ENCODE measurements around the gene FNDC7. TPM values are rescaled to one million over a fixed set of nuclear protein-coding genes. Genes with fewer than 3 reads are reported as not detected.

Gene FNDC7
- total and polyA plus RNA-seq, 10 of the 15 experiments (the other 5 are each of a cell fraction or from before 2014, with no cell fraction given), result not detected

GRCh38 chr1:108746382-108747170 lies 33.9 kb downstream of the FNDC7 start, which contains the start of gene STXBP3 (continued):
- 0 out of 2 replicates have a peak, but pooled peaks have one; percentile 77 for TF ChIP-seq GATAD2B (conservative IDR thresholded peaks at IDR 0.05; ENCODE audit: low read depth)
- peak; percentile 93; the same call in 1 of the 2 replicates for TF ChIP-seq SMAD5 (IDR thresholded peaks at IDR 0.05; ENCODE audit: low read depth)
- TF ChIP-seq TAF1 (IDR thresholded peaks at IDR 0.05; ENCODE audit: borderline replicate concordance, low read depth, low read length), result peak; percentile 93
- TF ChIP-seq CUX1 (IDR thresholded peaks at IDR 0.05; ENCODE audit: insufficient replicate concordance, low read depth, low read length), result no peak
- TF ChIP-seq IKZF1 (conservative IDR thresholded peaks at IDR 0.05), result peak; percentile 93
- TF ChIP-seq SUZ12 (IDR thresholded peaks at IDR 0.05; ENCODE audit: unreplicated experiment), result no peak
- TF ChIP-seq, protein P1, sequence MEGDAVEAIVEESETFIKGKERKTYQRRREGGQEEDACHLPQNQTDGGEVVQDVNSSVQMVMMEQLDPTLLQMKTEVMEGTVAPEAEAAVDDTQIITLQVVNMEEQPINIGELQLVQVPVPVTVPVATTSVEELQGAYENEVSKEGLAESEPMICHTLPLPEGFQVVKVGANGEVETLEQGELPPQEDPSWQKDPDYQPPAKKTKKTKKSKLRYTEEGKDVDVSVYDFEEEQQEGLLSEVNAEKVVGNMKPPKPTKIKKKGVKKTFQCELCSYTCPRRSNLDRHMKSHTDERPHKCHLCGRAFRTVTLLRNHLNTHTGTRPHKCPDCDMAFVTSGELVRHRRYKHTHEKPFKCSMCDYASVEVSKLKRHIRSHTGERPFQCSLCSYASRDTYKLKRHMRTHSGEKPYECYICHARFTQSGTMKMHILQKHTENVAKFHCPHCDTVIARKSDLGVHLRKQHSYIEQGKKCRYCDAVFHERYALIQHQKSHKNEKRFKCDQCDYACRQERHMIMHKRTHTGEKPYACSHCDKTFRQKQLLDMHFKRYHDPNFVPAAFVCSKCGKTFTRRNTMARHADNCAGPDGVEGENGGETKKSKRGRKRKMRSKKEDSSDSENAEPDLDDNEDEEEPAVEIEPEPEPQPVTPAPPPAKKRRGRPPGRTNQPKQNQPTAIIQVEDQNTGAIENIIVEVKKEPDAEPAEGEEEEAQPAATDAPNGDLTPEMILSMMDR (IDR thresholded peaks at IDR 0.05 in 2 of 3, conservative IDR thresholded peaks at IDR 0.05 in 1 of 3; ENCODE audit: control insufficient read depth in 2 of 3, extremely low read depth in 1 of 3, insufficient read depth in 1 of 3, low read depth in 3 of 3, low read length in 3 of 3), result peak; percentile 91 to 98 (median 96)
- no peak for TF ChIP-seq BCL11A (IDR thresholded peaks at IDR 0.05; ENCODE audit: low read depth, low read length)
- TF ChIP-seq IRF5 (IDR thresholded peaks at IDR 0.05; ENCODE audit: borderline replicate concordance), result no peak
- peak; percentile 80 for TF ChIP-seq RELB (IDR thresholded peaks at IDR 0.05; ENCODE audit: low read depth)
- TF ChIP-seq, protein P2, sequence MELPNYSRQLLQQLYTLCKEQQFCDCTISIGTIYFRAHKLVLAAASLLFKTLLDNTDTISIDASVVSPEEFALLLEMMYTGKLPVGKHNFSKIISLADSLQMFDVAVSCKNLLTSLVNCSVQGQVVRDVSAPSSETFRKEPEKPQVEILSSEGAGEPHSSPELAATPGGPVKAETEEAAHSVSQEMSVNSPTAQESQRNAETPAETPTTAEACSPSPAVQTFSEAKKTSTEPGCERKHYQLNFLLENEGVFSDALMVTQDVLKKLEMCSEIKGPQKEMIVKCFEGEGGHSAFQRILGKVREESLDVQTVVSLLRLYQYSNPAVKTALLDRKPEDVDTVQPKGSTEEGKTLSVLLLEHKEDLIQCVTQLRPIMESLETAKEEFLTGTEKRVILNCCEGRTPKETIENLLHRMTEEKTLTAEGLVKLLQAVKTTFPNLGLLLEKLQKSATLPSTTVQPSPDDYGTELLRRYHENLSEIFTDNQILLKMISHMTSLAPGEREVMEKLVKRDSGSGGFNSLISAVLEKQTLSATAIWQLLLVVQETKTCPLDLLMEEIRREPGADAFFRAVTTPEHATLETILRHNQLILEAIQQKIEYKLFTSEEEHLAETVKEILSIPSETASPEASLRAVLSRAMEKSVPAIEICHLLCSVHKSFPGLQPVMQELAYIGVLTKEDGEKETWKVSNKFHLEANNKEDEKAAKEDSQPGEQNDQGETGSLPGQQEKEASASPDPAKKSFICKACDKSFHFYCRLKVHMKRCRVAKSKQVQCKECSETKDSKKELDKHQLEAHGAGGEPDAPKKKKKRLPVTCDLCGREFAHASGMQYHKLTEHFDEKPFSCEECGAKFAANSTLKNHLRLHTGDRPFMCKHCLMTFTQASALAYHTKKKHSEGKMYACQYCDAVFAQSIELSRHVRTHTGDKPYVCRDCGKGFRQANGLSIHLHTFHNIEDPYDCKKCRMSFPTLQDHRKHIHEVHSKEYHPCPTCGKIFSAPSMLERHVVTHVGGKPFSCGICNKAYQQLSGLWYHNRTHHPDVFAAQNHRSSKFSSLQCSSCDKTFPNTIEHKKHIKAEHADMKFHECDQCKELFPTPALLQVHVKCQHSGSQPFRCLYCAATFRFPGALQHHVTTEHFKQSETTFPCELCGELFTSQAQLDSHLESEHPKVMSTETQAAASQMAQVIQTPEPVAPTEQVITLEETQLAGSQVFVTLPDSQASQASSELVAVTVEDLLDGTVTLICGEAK (IDR thresholded peaks at IDR 0.05; ENCODE audit: borderline replicate concordance), result no peak; the same call in 1 of the 2 replicates
- peak; percentile 41; the same call in 1 of the 2 replicates for TF ChIP-seq SMARCA5 (IDR thresholded peaks at IDR 0.05)
- no peak for TF ChIP-seq ESRRA (IDR thresholded peaks at IDR 0.05; ENCODE audit: low read length)
- TF ChIP-seq IKZF2 (IDR thresholded peaks at IDR 0.05), result peak; percentile 26 to 39; a peak in 3 of 4 replicates
